Caco-2 (cell line): ENCODE data around the gene TBCK. TPM values are rescaled to one million over a fixed set of nuclear protein-coding genes. Genes with fewer than 3 reads are reported as not detected.

ENCODE experiments used
- BruUV-seq: library from RNA; stranded (reverse); fragments of 400-500 nt; replicated peaks from 2 replicates; lab custom pipeline; 2021; lab: Mats Ljungman, UMichigan
- CTCF ChIA-PET: fragments of 300-600 bp; sonication (Branson Sonifier 250); formaldehyde crosslinking; loops from one replicate; lab custom pipeline; 2022; ENCODE audit warnings: antibody characterized with exemption; lab: Charles Lee
- POLR2A ChIA-PET: fragments of 300-600 bp; sonication (Branson Sonifier 250); formaldehyde crosslinking; loops from one replicate; lab custom pipeline; 2022; ENCODE audit warnings: antibody characterized with exemption; lab: Charles Lee
- DNase-seq, 2 experiments: peaks; one replicate each; pipeline versions ENCODE4 v3.0.0 to v3.0.0-alpha.2; 2020 to 2022
- H3K27me3 ChIP-seq: replicated peaks from 2 replicates; pipeline ENCODE4 v1.6.0; 2011; ENCODE audit warnings: low read length; ENCODE audit not compliant: control insufficient read depth, insufficient read depth
- H3K36me3 ChIP-seq: 2 replicates; pipeline ENCODE4 v1.5.1; 2011; ENCODE audit warnings: low read length; ENCODE audit not compliant: control insufficient read depth, insufficient read depth
- H3K4me1 ChIP-seq: fragments of 250-450 bp; sonication (Bioruptor Pico); 2 replicates; pipeline ENCODE4 v1.5.1; 2020; ENCODE audit warnings: mild to moderate bottlenecking
- H3K4me3 ChIP-seq: 2 replicates; pipeline ENCODE4 v1.5.1; 2011; ENCODE audit warnings: low read depth, mild to moderate bottlenecking, control low read depth, low read length
- H3K9me3 ChIP-seq: fragments of 250-450 bp; sonication (Bioruptor Pico); 2 replicates; pipeline ENCODE4 v1.5.1; 2020; ENCODE audit warnings: mild to moderate bottlenecking, moderate library complexity
- H3K27ac Mint-ChIP-seq: one replicate; pipeline ENCODE4 v1.8.0; 2022; ENCODE audit warnings: mixed read lengths; ENCODE audit not compliant: unreplicated experiment
- H3K27me3 Mint-ChIP-seq: one replicate; pipeline ENCODE4 v1.8.0; 2022; ENCODE audit warnings: mixed read lengths; ENCODE audit not compliant: insufficient read depth, unreplicated experiment
- H3K36me3 Mint-ChIP-seq: one replicate; pipeline ENCODE4 v1.8.0; 2022; ENCODE audit warnings: mild to moderate bottlenecking, mixed read lengths; ENCODE audit not compliant: insufficient read depth, unreplicated experiment
- H3K4me1 Mint-ChIP-seq: one replicate; pipeline ENCODE4 v1.8.0; 2022; ENCODE audit warnings: low read depth, mixed read lengths; ENCODE audit not compliant: unreplicated experiment
- H3K4me3 Mint-ChIP-seq: one replicate; pipeline ENCODE4 v1.8.0; 2022; ENCODE audit warnings: mild to moderate bottlenecking, moderate library complexity, mixed read lengths; ENCODE audit not compliant: unreplicated experiment
- H3K9me3 Mint-ChIP-seq: one replicate; pipeline ENCODE4 v1.8.0; 2022; ENCODE audit warnings: mixed read lengths; ENCODE audit not compliant: unreplicated experiment
- CTCF ChIP-seq, 2 experiments: fragments of 200-600 bp in 1 of 2; IDR thresholded peaks; 1 replicate in 1 of 2; 2 replicates in 1 of 2; pipeline versions ENCODE4 v1.5.1 to v1.8.0; 2011 to 2022; ENCODE audit warnings: antibody characterized with exemption in 1 of 2, control low read depth in 1 of 2, inconsistent platforms in 1 of 2, low read depth in 1 of 2, low read length in 1 of 2, mild to moderate bottlenecking in 1 of 2, moderate library complexity in 1 of 2; ENCODE audit not compliant: insufficient read depth in 1 of 2, severe bottlenecking in 1 of 2, unreplicated experiment in 1 of 2
- intact Hi-C: fragments of 100-400 bp; cut with micrococcal nuclease; formaldehyde crosslinking; loops from one replicate; pipeline ENCODE4 v1.10.0; 2022; ENCODE audit not compliant: unreplicated experiment
- total RNA-seq: library from RNA; stranded (reverse); gene quantifications from 2 replicates; pipeline ENCODE4 v1.2.3, GENCODE V29; 2022

Gene TBCK
- total RNA-seq, 1 experiment from 2014 or later: 51.1 TPM

- no peaks in the 10 kb centered on the region for H3K27me3 Mint-ChIP-seq
- no peak overlapping the region for H3K27ac Mint-ChIP-seq
- no peak for DNase-seq
- Histone ChIP-seq H3K36me3 (no peaks in the 10 kb centered on the region; the same call in 1 of the 2 replicates), H3K9me3 (no peaks in the 10 kb centered on the region), H3K4me3 (no peak overlapping the region), H3K27me3 (no peaks in the 10 kb centered on the region), H3K4me1 (peaks cover 15% of the 10 kb centered on the region)
- intact Hi-C loops: no loop called here
- no peaks in the 10 kb centered on the region for H3K9me3 Mint-ChIP-seq
- H3K4me3 Mint-ChIP-seq: no peak overlapping the region
- peaks cover 12% of the 10 kb centered on the region for H3K36me3 Mint-ChIP-seq
- no TSS peak for BruUV-seq
- no peaks in the 10 kb centered on the region for H3K4me1 Mint-ChIP-seq
- CTCF ChIA-PET: no interaction called here
- POLR2A ChIA-PET: no interaction called here
- TF ChIP-seq CTCF (IDR thresholded peaks at IDR 0.05; ENCODE audit: insufficient read depth in 1 of 2, low read depth in 1 of 2, low read length in 1 of 2, severe bottlenecking in 1 of 2, unreplicated experiment in 1 of 2): no peak
Observed at GRCh38 chr4:106049490-106049889, 266.5 kb downstream of the TBCK start.

GRCh38 chr4:106048250-106048971 is 267.6 kb downstream of the TBCK start:
- Histone ChIP-seq H3K36me3 (no peaks in the 10 kb centered on the region; the same call in 1 of the 2 replicates), H3K4me1 (peaks cover 8% of the 10 kb centered on the region), H3K9me3 (no peaks in the 10 kb centered on the region), H3K27me3 (no peaks in the 10 kb centered on the region), H3K4me3 (no peak overlapping the region)
- Mint-ChIP-seq H3K36me3 (peaks cover 12% of the 10 kb centered on the region), H3K4me1 (no peaks in the 10 kb centered on the region), H3K9me3 (no peaks in the 10 kb centered on the region), H3K27ac (no peak overlapping the region), H3K4me3 (no peak overlapping the region), H3K27me3 (no peaks in the 10 kb centered on the region)
- ChIA-PET CTCF (no interaction called here), POLR2A (no interaction called here)
- no TSS peak for BruUV-seq
- DNase-seq: no peak
- TF ChIP-seq CTCF (IDR thresholded peaks at IDR 0.05; ENCODE audit: insufficient read depth in 1 of 2, low read depth in 1 of 2, low read length in 1 of 2, severe bottlenecking in 1 of 2, unreplicated experiment in 1 of 2): no peak
- intact Hi-C loops: no loop called here

- no peaks in the 10 kb centered on the region for H3K27me3 ChIP-seq
- Mint-ChIP-seq H3K36me3 (peaks cover 12% of the 10 kb centered on the region), H3K27me3 (no peaks in the 10 kb centered on the region), H3K4me1 (no peaks in the 10 kb centered on the region), H3K4me3 (no peak overlapping the region), H3K27ac (no peak overlapping the region), H3K9me3 (no peaks in the 10 kb centered on the region)
- H3K4me3 ChIP-seq: no peak overlapping the region
- no peaks in the 10 kb centered on the region for H3K4me1 ChIP-seq
- H3K9me3 ChIP-seq: no peaks in the 10 kb centered on the region
- intact Hi-C loops: no loop called here
- DNase-seq: no peak
- TF ChIP-seq CTCF (IDR thresholded peaks at IDR 0.05; ENCODE audit: insufficient read depth in 1 of 2, low read depth in 1 of 2, low read length in 1 of 2, severe bottlenecking in 1 of 2, unreplicated experiment in 1 of 2): no peak
- CTCF ChIA-PET: no interaction called here
- BruUV-seq: no TSS peak
- POLR2A ChIA-PET: no interaction called here
- no peaks in the 10 kb centered on the region; the same call in 1 of the 2 replicates for H3K36me3 ChIP-seq
Observed at GRCh38 chr4:106046083-106046482, 269.9 kb downstream of the TBCK start.
